Measurements from ENCODE around the gene ATOX1. TPM values are rescaled to one million over a fixed set of nuclear protein-coding genes. Genes with fewer than 3 reads are reported as not detected.
"Not testable (repeated sequence)": the region's sequence is repeated elsewhere in the genome, so short reads cannot be mapped to it uniquely, and the experiment has no call there.

Gene ATOX1
- total RNA-seq, 2 experiments from 2014 or later, result 45.2 to 46.6 TPM

GRCh38 chr5:151729597-151729996, 28.8 kb downstream of the ATOX1 start:
- H3K9me3 Mint-ChIP-seq (ENCODE audit: insufficient read depth); H3K27me3 Mint-ChIP-seq (ENCODE audit: low read depth); CTCF ChIA-PET; ATAC-seq; POLR2A ChIA-PET; H3K4me3 Mint-ChIP-seq; H3K4me1 Mint-ChIP-seq (ENCODE audit: low read depth); H3K27ac Mint-ChIP-seq; DNase-seq: not testable (repeated sequence)
- H3K36me3 Mint-ChIP-seq (ENCODE audit: low read depth), result peaks cover 15% of the 10 kb centered on the region

- no peak overlapping the region for H3K27ac Mint-ChIP-seq
- CTCF ChIA-PET, result no interaction called here
Observed at GRCh38 chr5:151724360-151724759, 34.1 kb downstream of the ATOX1 start.

GRCh38 chr5:151722546-151722945, 35.9 kb downstream of the ATOX1 start:
- ATAC-seq, result no peak
- no peak for DNase-seq
- no peaks in the 10 kb centered on the region for H3K27me3 Mint-ChIP-seq (ENCODE audit: low read depth)
- no peaks in the 10 kb centered on the region for H3K36me3 Mint-ChIP-seq (ENCODE audit: low read depth)
- POLR2A ChIA-PET, result no interaction called here
- no peak overlapping the region for H3K4me3 Mint-ChIP-seq
- H3K9me3 Mint-ChIP-seq (ENCODE audit: insufficient read depth), result no peaks in the 10 kb centered on the region
- H3K4me1 Mint-ChIP-seq (ENCODE audit: low read depth), result no peaks in the 10 kb centered on the region
- H3K27ac Mint-ChIP-seq, result no peak overlapping the region
- CTCF ChIA-PET, result interaction anchor here (0.7 kb wide), 1 partner anchor 18 kb away, joined by 4 read pairs; no protein-coding TSS in a partner anchor

More at GRCh38 chr5:151724360-151724759, 34.1 kb downstream of the ATOX1 start:
- DNase-seq, result no peak
- peaks cover 4% of the 10 kb centered on the region for H3K36me3 Mint-ChIP-seq (ENCODE audit: low read depth)
- no peaks in the 10 kb centered on the region for H3K4me1 Mint-ChIP-seq (ENCODE audit: low read depth)
- H3K27me3 Mint-ChIP-seq (ENCODE audit: low read depth), result no peaks in the 10 kb centered on the region
- H3K9me3 Mint-ChIP-seq (ENCODE audit: insufficient read depth), result no peaks in the 10 kb centered on the region
- no peak overlapping the region for H3K4me3 Mint-ChIP-seq
- POLR2A ChIA-PET, result no interaction called here
- ATAC-seq, result no peak

- DNase-seq, result no peak
- Mint-ChIP-seq H3K4me3 (no peak overlapping the region), H3K27me3 (ENCODE audit: low read depth) (no peaks in the 10 kb centered on the region), H3K36me3 (ENCODE audit: low read depth) (no peaks in the 10 kb centered on the region), H3K4me1 (ENCODE audit: low read depth) (no peaks in the 10 kb centered on the region), H3K27ac (no peak overlapping the region), H3K9me3 (ENCODE audit: insufficient read depth) (no peaks in the 10 kb centered on the region)
- POLR2A ChIA-PET, result no interaction called here
- CTCF ChIA-PET, result interaction anchor here (1.0 to 2.5 kb wide), 2 partner anchors 16 to 18 kb away, joined by 3 to 15 read pairs; no protein-coding TSS in a partner anchor
- no peak for ATAC-seq
Observed at GRCh38 chr5:151721812-151722391, 36.5 kb downstream of the ATOX1 start.

GRCh38 chr5:151721087-151721646, 37.3 kb downstream of the ATOX1 start:
- H3K9me3 Mint-ChIP-seq (ENCODE audit: insufficient read depth), result no peaks in the 10 kb centered on the region
- H3K36me3 Mint-ChIP-seq (ENCODE audit: low read depth), result no peaks in the 10 kb centered on the region
- no peaks in the 10 kb centered on the region for H3K27me3 Mint-ChIP-seq (ENCODE audit: low read depth)
- DNase-seq (no peak), ATAC-seq (no peak)
- ChIA-PET CTCF (interaction anchor here (0.9 to 2.9 kb wide), 7 partner anchors 10 to 66 kb away, joined by 3 to 26 read pairs (median 4); no protein-coding TSS in a partner anchor), POLR2A (no interaction called here)
- H3K4me1 Mint-ChIP-seq (ENCODE audit: low read depth), result no peaks in the 10 kb centered on the region
- H3K4me3 Mint-ChIP-seq, result no peak overlapping the region
- no peak overlapping the region for H3K27ac Mint-ChIP-seq

- H3K4me1 Mint-ChIP-seq (ENCODE audit: low read depth), result no peaks in the 10 kb centered on the region
- H3K4me3 Mint-ChIP-seq, result no peak overlapping the region
- no peak overlapping the region for H3K27ac Mint-ChIP-seq
- H3K27me3 Mint-ChIP-seq (ENCODE audit: low read depth), result no peaks in the 10 kb centered on the region
- DNase-seq (no peak), ATAC-seq (no peak)
- H3K36me3 Mint-ChIP-seq (ENCODE audit: low read depth), result no peaks in the 10 kb centered on the region
- CTCF ChIA-PET, result interaction anchor here (0.8 to 2.9 kb wide), 8 partner anchors 11 to 65 kb away, joined by 3 to 26 read pairs (median 4); no protein-coding TSS in a partner anchor
- H3K9me3 Mint-ChIP-seq (ENCODE audit: insufficient read depth), result no peaks in the 10 kb centered on the region
- POLR2A ChIA-PET, result interaction anchor here (0.6 kb wide), 1 partner anchor 551 kb away, joined by 3 read pairs; no protein-coding TSS in a partner anchor
Observed at GRCh38 chr5:151720215-151720614, 38.2 kb downstream of the ATOX1 start.

GRCh38 chr5:151719228-151720000, 39.0 kb downstream of the ATOX1 start:
- DNase-seq (peak; percentile 40), ATAC-seq (peak; percentile 67)
- H3K36me3 Mint-ChIP-seq (ENCODE audit: low read depth), result no peaks in the 10 kb centered on the region
- no peaks in the 10 kb centered on the region for H3K27me3 Mint-ChIP-seq (ENCODE audit: low read depth)
- H3K9me3 Mint-ChIP-seq (ENCODE audit: insufficient read depth), result no peaks in the 10 kb centered on the region
- H3K4me1 Mint-ChIP-seq (ENCODE audit: low read depth), result no peaks in the 10 kb centered on the region
- ChIA-PET CTCF (interaction anchor here (0.8 to 2.9 kb wide), 9 partner anchors 16 to 67 kb away, joined by 3 to 26 read pairs (median 4); no protein-coding TSS in a partner anchor), POLR2A (interaction anchor here (0.6 kb wide), 1 partner anchor 552 kb away, joined by 3 read pairs; no protein-coding TSS in a partner anchor)
- H3K4me3 Mint-ChIP-seq, result no peak overlapping the region
- H3K27ac Mint-ChIP-seq, result no peak overlapping the region

- ATAC-seq, result no peak
- no peak for DNase-seq
- ChIA-PET CTCF (interaction anchor here (0.6 to 2.9 kb wide), 5 partner anchors 10 to 66 kb away, joined by 3 to 26 read pairs (median 4); no protein-coding TSS in a partner anchor), POLR2A (no interaction called here)
- H3K4me1 Mint-ChIP-seq (ENCODE audit: low read depth), result no peaks in the 10 kb centered on the region
- H3K27me3 Mint-ChIP-seq (ENCODE audit: low read depth), result no peaks in the 10 kb centered on the region
- no peak overlapping the region for H3K4me3 Mint-ChIP-seq
- no peak overlapping the region for H3K27ac Mint-ChIP-seq
- no peaks in the 10 kb centered on the region for H3K36me3 Mint-ChIP-seq (ENCODE audit: low read depth)
- no peaks in the 10 kb centered on the region for H3K9me3 Mint-ChIP-seq (ENCODE audit: insufficient read depth)
Observed at GRCh38 chr5:151718646-151719045, 39.8 kb downstream of the ATOX1 start.

GRCh38 chr5:151718153-151718552, 40.3 kb downstream of the ATOX1 start:
- Mint-ChIP-seq H3K27me3 (ENCODE audit: low read depth) (no peaks in the 10 kb centered on the region), H3K27ac (no peak overlapping the region), H3K4me3 (no peak overlapping the region), H3K9me3 (ENCODE audit: insufficient read depth) (no peaks in the 10 kb centered on the region), H3K4me1 (ENCODE audit: low read depth) (no peaks in the 10 kb centered on the region), H3K36me3 (ENCODE audit: low read depth) (no peaks in the 10 kb centered on the region)
- ChIA-PET CTCF (interaction anchor here (1.3 to 2.9 kb wide), 3 partner anchors 9 to 66 kb away, joined by 4 to 26 read pairs (median 5); no protein-coding TSS in a partner anchor), POLR2A (no interaction called here)
- DNase-seq, result no peak
- no peak for ATAC-seq

- ATAC-seq (no peak), DNase-seq (no peak)
- no peak overlapping the region for H3K27ac Mint-ChIP-seq
- ChIA-PET CTCF (interaction anchor here (1.5 kb wide), 1 partner anchor 9 kb away, joined by 4 read pairs; no protein-coding TSS in a partner anchor), POLR2A (no interaction called here)
- H3K27me3 Mint-ChIP-seq (ENCODE audit: low read depth), result peaks cover 5% of the 10 kb centered on the region
- H3K36me3 Mint-ChIP-seq (ENCODE audit: low read depth), result no peaks in the 10 kb centered on the region
- no peak overlapping the region for H3K4me3 Mint-ChIP-seq
- no peaks in the 10 kb centered on the region for H3K4me1 Mint-ChIP-seq (ENCODE audit: low read depth)
- H3K9me3 Mint-ChIP-seq (ENCODE audit: insufficient read depth), result no peaks in the 10 kb centered on the region
Observed at GRCh38 chr5:151717416-151717815, 41.0 kb downstream of the ATOX1 start.

GRCh38 chr5:151709109-151709735, 49.2 kb downstream of the ATOX1 start:
- H3K27me3 Mint-ChIP-seq (ENCODE audit: low read depth), result peaks cover 19% of the 10 kb centered on the region
- no peak overlapping the region for H3K4me3 Mint-ChIP-seq
- no peak overlapping the region for H3K27ac Mint-ChIP-seq
- DNase-seq (no peak), ATAC-seq (no peak)
- H3K4me1 Mint-ChIP-seq (ENCODE audit: low read depth), result no peaks in the 10 kb centered on the region
- ChIA-PET POLR2A (no interaction called here), CTCF (interaction anchor here (1.3 kb wide), 1 partner anchor 9 kb away, joined by 4 read pairs; no protein-coding TSS in a partner anchor)
- H3K9me3 Mint-ChIP-seq (ENCODE audit: insufficient read depth), result no peaks in the 10 kb centered on the region
- no peaks in the 10 kb centered on the region for H3K36me3 Mint-ChIP-seq (ENCODE audit: low read depth)
